ENCODE data around the gene ARHGDIA. TPM values are rescaled to one million over a fixed set of nuclear protein-coding genes. Genes with fewer than 3 reads are reported as not detected.
"Not testable (repeated sequence)": the region's sequence is repeated elsewhere in the genome, so short reads cannot be mapped to it uniquely, and the experiment has no call there.

Gene ARHGDIA
- total RNA-seq, 2 experiments from 2014 or later, result 706 to 715 TPM

- TF ChIP-seq, protein P1, sequence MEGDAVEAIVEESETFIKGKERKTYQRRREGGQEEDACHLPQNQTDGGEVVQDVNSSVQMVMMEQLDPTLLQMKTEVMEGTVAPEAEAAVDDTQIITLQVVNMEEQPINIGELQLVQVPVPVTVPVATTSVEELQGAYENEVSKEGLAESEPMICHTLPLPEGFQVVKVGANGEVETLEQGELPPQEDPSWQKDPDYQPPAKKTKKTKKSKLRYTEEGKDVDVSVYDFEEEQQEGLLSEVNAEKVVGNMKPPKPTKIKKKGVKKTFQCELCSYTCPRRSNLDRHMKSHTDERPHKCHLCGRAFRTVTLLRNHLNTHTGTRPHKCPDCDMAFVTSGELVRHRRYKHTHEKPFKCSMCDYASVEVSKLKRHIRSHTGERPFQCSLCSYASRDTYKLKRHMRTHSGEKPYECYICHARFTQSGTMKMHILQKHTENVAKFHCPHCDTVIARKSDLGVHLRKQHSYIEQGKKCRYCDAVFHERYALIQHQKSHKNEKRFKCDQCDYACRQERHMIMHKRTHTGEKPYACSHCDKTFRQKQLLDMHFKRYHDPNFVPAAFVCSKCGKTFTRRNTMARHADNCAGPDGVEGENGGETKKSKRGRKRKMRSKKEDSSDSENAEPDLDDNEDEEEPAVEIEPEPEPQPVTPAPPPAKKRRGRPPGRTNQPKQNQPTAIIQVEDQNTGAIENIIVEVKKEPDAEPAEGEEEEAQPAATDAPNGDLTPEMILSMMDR (IDR thresholded peaks at IDR 0.05), result no peak
- no peak overlapping the region for H3K27ac ChIP-seq (ENCODE audit: low read depth in 1 of 2, low read length in 2 of 2)
- DNase-seq (no peak), ATAC-seq (ENCODE audit: poor library complexity) (no peak)
- H3K9me3 Mint-ChIP-seq, result no peaks in the 10 kb centered on the region
- peaks cover 42% of the 10 kb centered on the region for H3K36me3 ChIP-seq (ENCODE audit: insufficient read depth, low read length)
- peaks cover 0 to 16% of the 10 kb centered on the region in 2 experiments for H3K9me3 ChIP-seq (ENCODE audit: control insufficient read depth in 1 of 2, insufficient read depth in 1 of 2, low read length in 2 of 2)
- no peak overlapping the region for H3K27ac Mint-ChIP-seq
- intact Hi-C loops (cut with DNase I, micrococcal nuclease), result no loop called here
- peaks cover 23% of the 10 kb centered on the region for H3K36me3 Mint-ChIP-seq (ENCODE audit: low read depth)
- CTCF ChIA-PET, result no interaction called here
- H3K4me1 ChIP-seq (ENCODE audit: insufficient read depth, low read length), result no peaks in the 10 kb centered on the region
- H3K4me3 ChIP-seq (ENCODE audit: low read length), result no peak overlapping the region
- H3K4me1 Mint-ChIP-seq (ENCODE audit: low read depth), result no peaks in the 10 kb centered on the region
- POLR2A ChIA-PET, result interaction anchor here (1.0 kb wide), 1 partner anchor 25 kb away, joined by 3 read pairs; no protein-coding TSS in a partner anchor
- no peaks in the 10 kb centered on the region for H3K27me3 ChIP-seq (ENCODE audit: control insufficient read depth in 1 of 2, insufficient read depth in 2 of 2, low read length in 2 of 2)
- H3K4me3 Mint-ChIP-seq, result no peak overlapping the region
- no peaks in the 10 kb centered on the region for H3K27me3 Mint-ChIP-seq
These were observed 29.3 kb downstream of the ARHGDIA start for GRCh38 chr17:81841866-81842265.

- no peak for ATAC-seq (ENCODE audit: poor library complexity)
These were observed 30.0 kb downstream of the ARHGDIA start for GRCh38 chr17:81840826-81841778.

DNA sequence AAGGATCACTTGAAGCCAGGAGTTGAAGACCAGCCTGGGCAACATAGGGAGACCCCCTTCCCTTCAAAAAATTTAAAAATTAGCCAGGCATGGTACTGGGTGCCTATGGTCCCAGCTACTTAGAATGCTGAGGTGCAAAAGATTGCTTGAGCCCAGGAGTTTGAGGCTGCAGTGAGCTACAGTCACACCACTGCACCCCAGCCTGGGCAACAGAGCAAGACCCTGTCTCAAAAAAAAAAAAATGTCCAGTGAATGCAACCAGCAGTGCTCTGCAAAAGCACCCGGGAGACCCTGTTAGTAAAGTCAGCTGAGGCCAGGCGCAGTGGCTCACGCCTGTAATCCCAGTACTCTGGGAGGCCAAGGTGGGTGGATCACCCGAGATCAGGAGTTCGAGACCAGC is 31.1 kb downstream of the ARHGDIA start:
- ATAC-seq (ENCODE audit: poor library complexity); H3K4me3 ChIP-seq (ENCODE audit: low read length); H3K4me1 Mint-ChIP-seq (ENCODE audit: low read depth); H3K27ac Mint-ChIP-seq; H3K4me3 Mint-ChIP-seq; DNase-seq; H3K4me1 ChIP-seq (ENCODE audit: insufficient read depth, low read length); H3K27me3 Mint-ChIP-seq; H3K27ac ChIP-seq (ENCODE audit: low read depth in 1 of 2, low read length in 2 of 2); intact Hi-C loops (cut with DNase I, micrococcal nuclease); CTCF ChIA-PET; H3K9me3 Mint-ChIP-seq; H3K27me3 ChIP-seq (ENCODE audit: control insufficient read depth in 1 of 2, insufficient read depth in 2 of 2, low read length in 2 of 2): not testable (repeated sequence)
- Histone ChIP-seq H3K36me3 (ENCODE audit: insufficient read depth, low read length) (peaks cover 24% of the 10 kb centered on the region), H3K9me3 (ENCODE audit: control insufficient read depth in 1 of 2, insufficient read depth in 1 of 2, low read length in 2 of 2) (peaks cover 0 to 12% of the 10 kb centered on the region in 2 experiments)
- H3K36me3 Mint-ChIP-seq (ENCODE audit: low read depth), result peaks cover 18% of the 10 kb centered on the region
- POLR2A ChIA-PET, result interaction anchor here (0.6 kb wide), 1 partner anchor 26 kb away, joined by 5 read pairs; no protein-coding TSS in a partner anchor

More at GRCh38 chr17:81840826-81841778, 30.0 kb downstream of the ARHGDIA start:
- no peaks in the 10 kb centered on the region for H3K4me1 ChIP-seq (ENCODE audit: insufficient read depth, low read length)
- CTCF ChIA-PET, result interaction anchor here (0.5 kb wide), 1 partner anchor 39 kb away, joined by 4 read pairs; no protein-coding TSS in a partner anchor
- Mint-ChIP-seq H3K4me1 (ENCODE audit: low read depth) (no peaks in the 10 kb centered on the region), H3K27ac (no peak overlapping the region), H3K27me3 (no peaks in the 10 kb centered on the region), H3K4me3 (no peak overlapping the region), H3K9me3 (no peaks in the 10 kb centered on the region), H3K36me3 (ENCODE audit: low read depth) (peaks cover 23% of the 10 kb centered on the region)
- no peak overlapping the region for H3K27ac ChIP-seq (ENCODE audit: low read depth in 1 of 2, low read length in 2 of 2)
- TF ChIP-seq, protein P1 (IDR thresholded peaks at IDR 0.05), result no peak
- peaks cover 34% of the 10 kb centered on the region for H3K36me3 ChIP-seq (ENCODE audit: insufficient read depth, low read length)
- H3K4me3 ChIP-seq (ENCODE audit: low read length), result no peak overlapping the region
- peaks cover 0 to 12% of the 10 kb centered on the region in 2 experiments for H3K9me3 ChIP-seq (ENCODE audit: control insufficient read depth in 1 of 2, insufficient read depth in 1 of 2, low read length in 2 of 2)
- no peak for DNase-seq
- intact Hi-C loops (cut with DNase I, micrococcal nuclease), result no loop called here
- H3K27me3 ChIP-seq (ENCODE audit: control insufficient read depth in 1 of 2, insufficient read depth in 2 of 2, low read length in 2 of 2), result no peaks in the 10 kb centered on the region
- POLR2A ChIA-PET, result interaction anchor here (0.6 to 1.0 kb wide), 2 partner anchors 25 to 26 kb away, joined by 3 to 5 read pairs; no protein-coding TSS in a partner anchor

All from CD4-positive, alpha-beta T cell (primary cell).